Activated T-cell treated with anti-CD3 and anti-CD28 coated beads, Interleukin-2, amount 50 U/mL, for 72 hours (primary cell): ENCODE measurements around the gene CNPPD1. TPM values are rescaled to one million over a fixed set of nuclear protein-coding genes. Genes with fewer than 3 reads are reported as not detected.
A peak's percentile ranks its signal among the peaks of the same experiment; 100 is the strongest.

ENCODE experiments used
- ATAC-seq, 2 donors: fragments of 150-1000 bp; cut with Tn5 transposase; replicated peaks in 1 of 2; 2 replicates each; pipeline ENCODE4 v1.10.0; 2021; ENCODE audit warnings: moderate library complexity in 2 of 2, mild to moderate bottlenecking in 1 of 2
- DNase-seq, 2 donors: peaks; one replicate each; pipeline ENCODE4 v3.0.0; 2021 to 2022; ENCODE audit warnings: mixed read lengths in 1 of 2
- H3K27ac Mint-ChIP-seq: one replicate; pipeline ENCODE4 v1.8.0; 2022; ENCODE audit warnings: mild to moderate bottlenecking, moderate library complexity, mixed read lengths
- H3K27me3 Mint-ChIP-seq: one replicate; pipeline ENCODE4 v1.8.0; 2022; ENCODE audit warnings: low read depth, mixed read lengths
- H3K36me3 Mint-ChIP-seq, 2 donors: one replicate each; pipeline ENCODE4 v1.8.0; 2022; ENCODE audit warnings: mixed read lengths in 2 of 2, mild to moderate bottlenecking in 1 of 2; ENCODE audit not compliant: insufficient read depth in 2 of 2
- H3K4me1 Mint-ChIP-seq: one replicate; pipeline ENCODE4 v1.8.0; 2022; ENCODE audit warnings: low read depth, mixed read lengths
- H3K4me3 Mint-ChIP-seq, 2 donors: one replicate each; pipeline ENCODE4 v1.8.0; 2022; ENCODE audit warnings: mild to moderate bottlenecking in 2 of 2, mixed read lengths in 2 of 2, moderate library complexity in 2 of 2
- H3K9me3 Mint-ChIP-seq, 2 donors: one replicate each; pipeline ENCODE4 v1.8.0; 2022; ENCODE audit warnings: mixed read lengths in 2 of 2
- total RNA-seq, 2 donors: library from RNA; stranded (reverse); gene quantifications; one replicate each; pipeline ENCODE4 v1.2.3, GENCODE V29; 2022

Gene CNPPD1
- total RNA-seq, 2 donors from 2014 or later = 53.5 to 54.5 TPM

DNA sequence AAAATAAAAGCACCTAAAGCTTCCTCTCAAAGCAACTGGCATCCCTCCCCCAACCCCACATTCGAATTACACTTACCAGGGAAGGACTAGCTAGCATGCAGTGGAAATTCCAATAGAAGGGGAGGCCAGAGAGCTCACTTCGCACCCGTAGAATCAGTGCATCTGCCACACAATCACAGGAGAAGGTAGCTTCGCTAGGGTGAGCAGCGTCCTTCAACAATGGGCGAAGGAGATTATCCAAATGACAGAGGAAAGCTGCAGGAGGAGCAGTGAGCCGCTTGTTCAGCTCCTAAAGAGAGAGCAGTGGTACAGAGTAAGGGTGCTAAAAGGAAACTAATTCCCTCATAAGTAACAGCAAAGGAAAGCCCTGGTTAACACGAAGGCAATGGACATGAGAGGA is 19.3 kb downstream of the CNPPD1 start:
- Mint-ChIP-seq H3K36me3 (peaks cover 5 to 8% of the 10 kb centered on the region in 2 donors), H3K4me3 (no peak overlapping the region), H3K9me3 (no peaks in the 10 kb centered on the region), H3K4me1 (peaks cover 19% of the 10 kb centered on the region), H3K27ac (no peak overlapping the region), H3K27me3 (no peaks in the 10 kb centered on the region)
- DNase-seq = no peak
- no peak for ATAC-seq

DNA sequence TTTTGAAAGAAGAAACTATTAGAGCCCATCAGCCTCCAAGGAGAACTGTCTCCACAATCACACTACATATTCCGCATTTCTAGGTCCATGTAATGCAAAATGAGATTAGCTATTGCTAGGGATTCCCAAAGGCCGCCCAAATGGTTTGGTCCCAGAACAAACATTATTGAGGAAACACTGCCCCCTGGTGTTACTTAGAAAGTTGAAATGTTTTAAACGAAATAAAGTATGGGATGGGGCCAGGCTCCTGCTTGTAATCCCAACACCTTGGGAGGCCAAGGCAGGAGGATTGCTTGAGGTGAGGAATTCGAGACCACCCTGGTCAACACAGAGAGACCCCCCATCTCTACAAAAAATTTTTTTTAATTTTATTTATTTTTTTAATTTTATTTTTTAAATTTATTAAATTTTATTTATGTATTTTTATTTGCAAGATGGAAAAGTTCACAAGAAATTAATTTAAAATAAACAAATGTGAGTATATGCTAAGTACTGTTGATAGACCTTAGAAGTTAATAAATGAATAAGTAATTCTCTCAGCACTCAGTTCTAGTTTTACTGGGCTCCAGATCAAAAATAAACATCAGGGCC is 21.6 kb downstream of the CNPPD1 start:
- Mint-ChIP-seq H3K9me3 (no peaks in the 10 kb centered on the region), H3K27me3 (no peaks in the 10 kb centered on the region), H3K4me3 (no peak overlapping the region), H3K4me1 (peaks cover 7% of the 10 kb centered on the region), H3K27ac (no peak overlapping the region), H3K36me3 (peaks cover 5 to 8% of the 10 kb centered on the region in 2 donors)
- DNase-seq (peak; percentile 21 to 53), ATAC-seq (peak; percentile 39 to 59)

- peaks cover 8 to 14% of the 10 kb centered on the region in 2 donors for H3K36me3 Mint-ChIP-seq
- H3K27me3 Mint-ChIP-seq = no peaks in the 10 kb centered on the region
- DNase-seq (no peak), ATAC-seq (no peak)
- no peak overlapping the region for H3K27ac Mint-ChIP-seq
- no peaks in the 10 kb centered on the region for H3K4me1 Mint-ChIP-seq
- H3K4me3 Mint-ChIP-seq = no peak overlapping the region
- H3K9me3 Mint-ChIP-seq = no peaks in the 10 kb centered on the region
Measured at GRCh38 chr2:219149667-219150066, 27.1 kb downstream of the CNPPD1 start.

GRCh38 chr2:219142329-219142728 is 34.4 kb downstream of the CNPPD1 start:
- Mint-ChIP-seq H3K9me3 (no peaks in the 10 kb centered on the region), H3K27me3 (no peaks in the 10 kb centered on the region), H3K36me3 (peaks cover 13 to 25% of the 10 kb centered on the region in 2 donors), H3K4me3 (no peak overlapping the region), H3K27ac (no peak overlapping the region), H3K4me1 (no peaks in the 10 kb centered on the region)
- DNase-seq = no peak
- ATAC-seq = no peak

GRCh38 chr2:219140722-219141121 is 36.0 kb downstream of the CNPPD1 start:
- no peak for ATAC-seq
- no peak for DNase-seq
- Mint-ChIP-seq H3K27ac (no peak overlapping the region), H3K9me3 (no peaks in the 10 kb centered on the region), H3K4me1 (no peaks in the 10 kb centered on the region), H3K4me3 (no peak overlapping the region), H3K27me3 (no peaks in the 10 kb centered on the region), H3K36me3 (peaks cover 8 to 19% of the 10 kb centered on the region in 2 donors)

DNA sequence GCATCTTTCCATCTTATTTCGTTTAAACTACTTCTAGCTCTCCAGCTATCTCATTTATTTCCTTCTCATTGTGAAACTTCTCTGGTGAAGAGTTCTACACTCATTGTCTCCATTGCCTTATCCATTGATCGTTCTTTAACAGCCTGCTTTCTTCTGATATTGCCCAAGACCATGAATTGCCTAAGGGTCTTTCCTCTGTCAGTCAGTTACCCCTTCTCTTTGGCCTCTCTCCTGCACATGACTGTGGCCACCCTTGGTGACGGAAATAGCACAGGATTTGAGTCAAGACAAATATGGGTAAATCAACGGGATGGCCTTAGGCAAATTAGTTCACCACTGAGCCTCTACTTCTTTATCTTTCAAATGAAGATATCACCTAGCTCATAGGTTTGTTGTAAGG is 42.7 kb downstream of the CNPPD1 start:
- H3K9me3 Mint-ChIP-seq = no peaks in the 10 kb centered on the region
- no peaks in the 10 kb centered on the region for H3K4me1 Mint-ChIP-seq
- no peak for DNase-seq
- no peak for ATAC-seq
- no peak overlapping the region for H3K4me3 Mint-ChIP-seq
- H3K27me3 Mint-ChIP-seq = no peaks in the 10 kb centered on the region
- peaks cover 0 to 2% of the 10 kb centered on the region in 2 donors for H3K36me3 Mint-ChIP-seq
- no peak overlapping the region for H3K27ac Mint-ChIP-seq

GRCh38 chr2:219131744-219132143 is 45.0 kb downstream of the CNPPD1 start:
- no peaks in the 10 kb centered on the region for H3K9me3 Mint-ChIP-seq
- no peaks in the 10 kb centered on the region for H3K27me3 Mint-ChIP-seq
- ATAC-seq = no peak
- no peaks in the 10 kb centered on the region for H3K4me1 Mint-ChIP-seq
- no peak for DNase-seq
- H3K36me3 Mint-ChIP-seq = peaks cover 0 to 2% of the 10 kb centered on the region in 2 donors
- no peak overlapping the region for H3K27ac Mint-ChIP-seq
- no peak overlapping the region for H3K4me3 Mint-ChIP-seq

DNA sequence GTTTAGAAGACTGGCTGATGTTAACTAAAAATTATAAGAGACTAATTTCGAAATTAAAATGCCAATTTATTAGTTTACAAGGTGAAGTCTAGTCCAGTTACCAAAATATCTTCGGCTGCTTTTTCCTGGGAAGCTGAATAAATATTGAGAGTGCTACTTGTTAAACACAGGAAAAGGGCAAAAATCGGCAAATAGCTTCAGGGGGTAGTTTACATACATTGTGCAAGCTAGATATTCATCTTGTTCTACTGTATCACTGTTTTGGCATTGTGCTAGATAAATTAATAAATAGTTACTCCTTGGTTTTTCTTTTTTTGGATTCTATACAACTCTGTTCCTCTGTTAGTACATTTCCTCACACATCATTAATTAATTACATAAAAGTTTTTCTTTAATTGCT is 45.4 kb downstream of the CNPPD1 start:
- no peak for ATAC-seq
- peaks cover 0 to 2% of the 10 kb centered on the region in 2 donors for H3K36me3 Mint-ChIP-seq
- H3K27me3 Mint-ChIP-seq = no peaks in the 10 kb centered on the region
- no peak overlapping the region for H3K4me3 Mint-ChIP-seq
- DNase-seq = no peak
- no peaks in the 10 kb centered on the region for H3K9me3 Mint-ChIP-seq
- no peak overlapping the region for H3K27ac Mint-ChIP-seq
- no peaks in the 10 kb centered on the region for H3K4me1 Mint-ChIP-seq

DNA sequence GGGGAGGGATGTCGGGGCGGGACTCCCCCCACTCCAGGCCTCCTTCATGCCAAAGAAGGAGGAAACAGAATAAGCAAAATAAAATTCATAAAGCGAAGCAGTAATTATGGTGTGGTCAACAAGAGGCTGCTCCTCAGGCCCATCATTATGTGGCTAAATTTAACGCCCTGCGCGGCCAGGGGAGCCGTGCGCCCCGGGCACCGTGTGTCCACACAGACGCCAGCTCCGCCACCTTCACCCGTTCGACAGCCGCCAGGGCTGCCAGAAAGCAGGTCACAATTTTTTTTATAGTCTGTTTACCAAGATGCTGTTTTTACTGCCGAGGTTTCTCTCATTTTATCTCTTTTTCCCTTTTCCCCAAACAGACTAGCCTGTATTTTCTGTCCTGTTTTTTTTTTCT is 47.1 kb downstream of the CNPPD1 start:
- H3K27me3 Mint-ChIP-seq = no peaks in the 10 kb centered on the region
- ATAC-seq = no peak
- no peak for DNase-seq
- peaks cover 0 to 2% of the 10 kb centered on the region in 2 donors for H3K36me3 Mint-ChIP-seq
- H3K9me3 Mint-ChIP-seq = no peaks in the 10 kb centered on the region
- H3K4me1 Mint-ChIP-seq = peaks cover 10% of the 10 kb centered on the region
- no peak overlapping the region for H3K4me3 Mint-ChIP-seq
- H3K27ac Mint-ChIP-seq = no peak overlapping the region

DNA sequence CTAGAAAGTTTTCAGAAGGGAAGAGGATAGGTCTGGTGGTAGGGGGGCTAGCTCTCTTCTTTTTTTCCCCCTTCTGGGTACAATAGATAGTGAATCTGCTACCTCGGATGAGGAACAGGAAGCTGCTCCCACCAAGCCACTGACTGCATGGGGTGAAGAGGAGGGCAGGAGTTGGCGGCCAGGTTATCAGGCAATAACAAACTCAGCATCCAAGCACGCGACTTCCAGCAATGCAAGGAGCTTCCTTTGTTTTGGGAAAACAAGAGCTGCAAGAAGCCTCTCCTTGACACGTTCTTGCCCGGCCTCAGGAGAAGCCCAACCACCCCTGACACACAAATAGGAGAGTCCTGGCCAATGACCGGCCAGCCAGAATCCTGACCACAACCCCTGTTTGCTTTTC is 48.3 kb downstream of the CNPPD1 start:
- H3K27ac Mint-ChIP-seq = no peak overlapping the region
- ATAC-seq (no peak), DNase-seq (no peak)
- H3K4me3 Mint-ChIP-seq = no peak overlapping the region
- peaks cover 16% of the 10 kb centered on the region for H3K4me1 Mint-ChIP-seq
- no peaks in the 10 kb centered on the region for H3K9me3 Mint-ChIP-seq
- H3K27me3 Mint-ChIP-seq = no peaks in the 10 kb centered on the region
- H3K36me3 Mint-ChIP-seq = no peaks in the 10 kb centered on the region

- Mint-ChIP-seq H3K9me3 (no peaks in the 10 kb centered on the region), H3K27ac (no peak overlapping the region), H3K4me1 (peaks cover 16% of the 10 kb centered on the region), H3K27me3 (no peaks in the 10 kb centered on the region), H3K36me3 (no peaks in the 10 kb centered on the region), H3K4me3 (no peak overlapping the region)
- DNase-seq (no peak), ATAC-seq (no peak)
Measured at GRCh38 chr2:219127037-219127635, 49.6 kb downstream of the CNPPD1 start.

DNA sequence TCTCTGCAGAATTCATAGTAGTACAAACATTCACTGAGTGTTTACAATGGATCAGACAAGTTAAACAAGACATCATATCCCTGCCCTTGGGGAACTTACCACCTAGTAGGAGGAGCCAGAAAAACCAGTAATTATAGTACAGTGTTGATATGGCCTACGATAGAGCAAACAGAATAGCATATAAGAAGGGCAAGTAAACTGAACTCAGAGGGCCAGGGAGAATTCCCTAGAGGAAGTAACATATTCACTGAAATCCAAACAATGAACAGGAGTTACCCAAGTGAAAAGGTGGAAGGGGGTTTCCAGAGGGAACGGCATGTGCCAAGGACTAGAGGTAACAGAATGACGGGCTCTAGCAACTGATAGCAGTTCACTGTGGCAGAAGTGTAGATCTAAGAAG is 50.2 kb downstream of the CNPPD1 start:
- peaks cover 16% of the 10 kb centered on the region for H3K4me1 Mint-ChIP-seq

GRCh38 chr2:219125886-219126270 is 50.8 kb downstream of the CNPPD1 start:
- no peak overlapping the region for H3K27ac Mint-ChIP-seq
- DNase-seq = no peak
- H3K4me1 Mint-ChIP-seq = peaks cover 16% of the 10 kb centered on the region
- H3K4me3 Mint-ChIP-seq = no peak overlapping the region
- no peaks in the 10 kb centered on the region for H3K36me3 Mint-ChIP-seq
- H3K9me3 Mint-ChIP-seq = no peaks in the 10 kb centered on the region
- ATAC-seq = no peak
- H3K27me3 Mint-ChIP-seq = no peaks in the 10 kb centered on the region

More for the DNA sequence above, 50.2 kb downstream of the CNPPD1 start:
- H3K4me3 Mint-ChIP-seq = no peak overlapping the region
- no peaks in the 10 kb centered on the region for H3K9me3 Mint-ChIP-seq
- ATAC-seq (no peak), DNase-seq (no peak)
- H3K36me3 Mint-ChIP-seq = no peaks in the 10 kb centered on the region
- no peak overlapping the region for H3K27ac Mint-ChIP-seq
- H3K27me3 Mint-ChIP-seq = no peaks in the 10 kb centered on the region
